ENCODE results near the gene LAT. TPM values are rescaled to one million over a fixed set of nuclear protein-coding genes. Genes with fewer than 3 reads are reported as not detected.
"Not testable (repeated sequence)": the region's sequence is repeated elsewhere in the genome, so short reads cannot be mapped to it uniquely, and the experiment has no call there.

LAT gene
- total RNA-seq, 1 donor from 2014 or later: 362 TPM

GRCh38 chr16:29004496-29005139, 19.8 kb downstream of the LAT start:
- intact Hi-C loops (cut with micrococcal nuclease): not testable (repeated sequence)

- intact Hi-C loops (cut with micrococcal nuclease): loop anchor here (1.0 to 2.0 kb wide), 2 partner anchors 17 to 34 kb away; partner anchors contain the start of gene SPNS1
Observed at GRCh38 chr16:29007730-29008593, 23.1 kb downstream of the LAT start.

DNA sequence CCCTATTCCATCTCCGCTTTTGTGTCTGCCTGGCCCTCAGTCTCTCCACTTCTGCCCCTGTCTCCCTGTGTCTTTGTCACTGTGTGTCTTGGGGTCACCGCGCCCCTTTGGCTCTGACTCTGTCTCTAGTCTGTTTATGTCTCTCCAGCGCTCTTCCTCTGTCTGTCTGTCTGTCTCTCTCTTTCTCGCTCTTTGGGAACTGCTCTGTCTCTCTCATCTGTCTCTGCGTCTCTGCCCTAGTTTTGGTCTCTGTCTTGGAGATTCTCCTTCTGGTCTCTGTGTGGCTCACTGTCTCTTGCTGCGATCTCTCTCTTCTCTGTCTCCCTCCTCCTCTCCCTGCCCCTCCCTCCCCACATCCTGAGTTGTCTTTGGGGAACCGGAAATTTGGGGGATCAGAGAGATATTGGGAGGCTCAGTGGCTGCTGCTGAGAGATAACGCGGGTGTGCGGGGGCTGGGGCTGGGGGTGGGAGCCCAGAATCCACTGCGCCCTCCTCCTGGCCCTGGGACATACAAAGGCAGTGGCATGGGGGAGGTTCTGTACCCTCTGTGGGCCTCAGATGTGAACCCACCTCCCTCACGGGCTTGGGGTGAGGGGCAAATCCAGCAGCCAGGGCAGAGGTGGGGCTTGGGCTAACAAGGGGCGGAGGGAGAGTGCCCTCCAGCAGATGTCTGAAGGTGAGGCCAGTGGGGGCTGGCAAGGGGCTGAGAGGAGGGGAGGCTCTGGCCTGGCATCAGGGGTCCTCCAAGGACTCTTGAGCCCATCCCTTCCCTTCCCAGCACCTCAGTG, 24.4 kb downstream of the LAT start:
- intact Hi-C loops (cut with micrococcal nuclease): loop anchor here (2.0 kb wide), 1 partner anchor 18 kb away; no protein-coding TSS in a partner anchor

DNA sequence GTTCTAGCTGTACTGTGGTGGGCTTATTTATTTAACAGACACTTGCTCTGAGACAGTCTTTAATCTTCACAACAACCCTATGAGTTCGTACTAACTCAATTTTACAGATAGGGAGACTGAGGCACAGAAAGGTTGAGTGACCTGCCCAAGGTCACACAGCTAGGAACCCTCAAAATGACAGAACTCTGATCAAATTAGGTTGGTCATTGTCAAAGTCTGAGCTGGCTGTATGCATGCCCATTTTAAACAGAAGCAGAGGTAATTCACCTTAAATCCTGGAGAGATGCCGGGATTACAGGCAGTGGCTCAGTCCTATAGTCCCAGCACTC, 24.9 kb downstream of the LAT start:
- intact Hi-C loops (cut with micrococcal nuclease): loop anchor here (2.0 kb wide), 1 partner anchor 19 kb away; no protein-coding TSS in a partner anchor

DNA sequence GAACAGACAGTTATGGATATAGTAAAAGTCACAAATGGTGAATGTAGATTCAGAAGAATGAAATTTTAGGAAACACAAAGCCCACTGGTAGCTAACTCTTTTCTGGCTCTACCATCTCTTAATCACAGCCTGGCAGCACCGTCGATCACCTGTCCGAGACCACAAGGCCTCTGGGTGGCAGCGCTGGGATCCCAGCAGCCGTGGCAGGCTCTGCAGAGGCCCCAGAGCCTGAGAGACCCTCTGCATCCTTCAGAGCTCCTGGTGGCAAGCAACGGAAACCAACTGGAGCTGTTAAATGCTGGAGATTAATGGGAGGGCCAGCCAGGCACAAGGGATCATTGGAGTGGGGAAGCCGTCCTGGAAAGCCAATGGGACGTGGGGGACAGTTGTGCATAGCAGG, 26.3 kb downstream of the LAT start:
- intact Hi-C loops (cut with micrococcal nuclease): no loop called here

- intact Hi-C loops (cut with micrococcal nuclease): no loop called here
Observed at GRCh38 chr16:29011851-29012250, 27.0 kb downstream of the LAT start.

DNA sequence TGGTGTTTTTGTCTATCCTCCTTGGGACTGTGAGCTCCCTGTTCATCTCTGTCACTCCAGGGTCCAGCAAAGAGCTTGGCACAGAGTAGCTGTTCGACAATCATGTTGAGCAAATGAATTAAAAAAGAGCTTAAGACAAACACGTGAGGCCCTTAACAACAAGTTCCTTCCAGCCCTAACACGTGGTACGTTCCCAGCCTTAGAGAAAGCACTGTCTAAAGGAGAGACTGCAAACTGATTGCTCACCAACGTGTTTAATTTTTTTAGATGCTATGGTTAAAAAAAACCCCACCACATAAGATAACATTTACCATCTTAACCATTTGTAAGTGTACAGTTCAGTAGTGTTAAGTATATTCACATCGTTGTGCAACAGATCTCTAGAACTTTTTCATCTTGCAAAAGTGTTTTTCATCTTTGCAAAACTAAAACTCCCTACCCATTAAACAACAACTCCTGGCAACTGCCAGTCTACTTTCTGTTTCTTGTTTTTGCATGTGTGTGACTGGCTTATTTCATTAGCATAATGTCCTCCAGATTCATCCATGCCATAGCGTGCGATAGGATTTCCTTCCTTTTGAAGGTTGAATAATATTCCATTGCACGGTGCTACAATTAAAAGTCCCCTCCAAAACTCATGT, 28.2 kb downstream of the LAT start:
- intact Hi-C loops (cut with micrococcal nuclease): no loop called here

DNA sequence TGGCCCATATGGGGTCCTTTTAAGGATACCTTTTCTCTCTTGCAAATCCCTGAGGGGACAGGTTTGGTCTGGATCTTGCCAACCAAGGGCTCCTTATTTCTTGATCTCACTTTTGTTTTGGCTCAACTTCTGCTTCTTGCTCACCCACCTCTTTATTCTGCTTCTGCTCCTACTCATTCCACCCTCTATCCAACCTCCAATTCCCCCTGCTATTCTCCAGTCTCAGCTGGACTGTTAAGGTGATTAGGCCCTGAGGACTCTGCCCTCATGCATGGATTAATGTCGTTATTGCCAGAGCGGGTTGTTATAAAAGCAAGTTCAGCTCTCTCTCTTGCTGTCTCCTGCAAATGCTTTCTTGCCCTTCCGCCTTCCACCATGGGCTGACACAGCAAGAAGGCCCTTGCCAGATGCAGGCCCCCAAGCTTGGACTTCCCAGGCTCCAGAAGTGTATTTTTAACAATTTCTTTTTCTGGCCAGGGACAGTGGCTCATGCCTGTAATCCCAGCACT, 29.8 kb downstream of the LAT start:
- intact Hi-C loops (cut with micrococcal nuclease): no loop called here

GRCh38 chr16:29022196-29022595, 37.3 kb downstream of the LAT start:
- intact Hi-C loops (cut with micrococcal nuclease): no loop called here

DNA sequence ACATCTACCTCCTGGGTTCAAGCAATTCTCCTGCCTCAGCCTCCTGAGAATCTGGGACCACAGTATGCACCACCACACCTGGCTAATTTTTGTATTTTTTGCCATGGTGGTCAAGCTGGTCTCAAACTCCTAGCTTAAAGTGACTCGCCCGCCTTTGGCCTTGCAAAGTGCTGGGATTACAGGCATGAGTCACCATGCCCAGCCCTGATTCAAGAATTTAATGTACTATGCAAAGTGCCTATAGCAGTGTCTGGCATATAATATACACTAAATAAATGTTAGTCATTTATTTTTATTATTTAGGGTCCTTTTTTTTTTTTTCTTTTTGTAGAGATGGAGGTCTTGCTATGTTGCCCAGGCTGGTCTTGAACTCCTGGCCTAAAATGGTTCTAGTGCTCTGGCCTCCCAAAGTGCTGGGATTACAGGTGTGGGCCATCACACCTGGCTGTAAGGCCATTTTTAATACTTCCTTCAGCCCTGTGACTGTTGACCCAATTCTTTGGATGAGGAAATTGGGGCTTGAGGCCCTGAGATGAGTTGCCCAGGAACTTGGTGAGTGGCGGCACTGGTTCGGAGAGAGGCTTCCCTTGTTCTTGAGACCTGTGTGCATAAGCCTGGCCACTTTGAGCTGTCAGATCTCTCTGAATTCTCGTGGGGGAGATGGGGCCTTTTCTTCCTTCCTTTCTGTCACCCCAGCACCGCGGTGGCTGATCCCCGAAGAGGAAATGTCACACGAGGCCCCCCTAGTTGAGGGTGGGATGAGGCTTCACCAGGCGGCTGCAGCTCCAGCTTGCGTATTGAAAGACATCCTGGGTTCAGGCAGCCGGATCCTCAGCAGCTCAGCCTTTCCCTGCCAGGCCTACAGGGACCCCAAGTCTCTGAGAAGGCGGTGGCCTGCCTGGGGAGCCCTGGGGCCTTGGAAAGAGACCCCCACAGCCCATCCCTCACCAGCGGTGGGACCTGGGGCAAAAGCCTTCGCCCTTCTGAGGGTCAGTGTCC, 38.7 kb downstream of the LAT start:
- intact Hi-C loops (cut with micrococcal nuclease): no loop called here

DNA sequence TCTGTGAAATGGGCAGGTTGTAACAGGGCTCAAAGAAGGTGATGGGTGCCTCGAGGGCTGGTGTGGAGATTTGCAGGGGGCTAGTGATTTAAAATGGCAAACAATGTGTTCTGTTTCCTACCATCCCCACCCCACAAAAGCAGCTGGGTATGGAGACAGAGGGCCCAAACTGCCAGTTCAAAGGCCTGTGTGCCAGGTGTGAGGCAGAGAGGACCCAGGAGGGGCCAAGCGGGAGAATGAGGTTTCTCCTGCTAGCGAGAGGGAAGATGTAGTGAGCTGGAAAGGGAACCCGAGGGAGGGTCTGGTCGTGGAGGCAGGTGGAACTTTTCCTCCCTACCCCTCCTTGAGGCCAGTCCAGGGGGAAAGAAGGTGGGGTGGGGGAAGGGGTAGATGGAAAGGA, 39.4 kb downstream of the LAT start:
- intact Hi-C loops (cut with micrococcal nuclease): no loop called here

DNA sequence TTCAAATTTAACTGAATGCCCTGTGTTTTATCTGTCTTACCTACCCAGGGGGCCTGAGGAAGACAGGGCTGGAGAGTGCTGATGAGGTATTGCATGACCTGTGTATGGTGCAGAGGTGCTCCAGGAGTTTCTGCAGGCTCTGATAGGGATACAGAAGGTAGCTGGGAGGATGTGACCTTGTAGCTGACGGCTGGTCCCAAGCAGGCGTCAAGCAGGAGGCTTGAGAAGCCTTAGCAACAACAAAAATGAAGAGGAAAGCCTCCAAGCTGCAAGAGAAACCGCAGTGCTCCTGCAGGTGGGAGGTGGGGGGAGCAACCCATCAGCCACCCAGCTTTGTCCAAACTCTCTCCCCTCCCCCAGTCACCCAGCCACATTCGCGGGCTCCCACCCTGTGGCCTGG, 40.4 kb downstream of the LAT start:
- intact Hi-C loops (cut with micrococcal nuclease): no loop called here

- intact Hi-C loops (cut with micrococcal nuclease): no loop called here
Observed at GRCh38 chr16:29025735-29026134, 40.9 kb downstream of the LAT start.

DNA sequence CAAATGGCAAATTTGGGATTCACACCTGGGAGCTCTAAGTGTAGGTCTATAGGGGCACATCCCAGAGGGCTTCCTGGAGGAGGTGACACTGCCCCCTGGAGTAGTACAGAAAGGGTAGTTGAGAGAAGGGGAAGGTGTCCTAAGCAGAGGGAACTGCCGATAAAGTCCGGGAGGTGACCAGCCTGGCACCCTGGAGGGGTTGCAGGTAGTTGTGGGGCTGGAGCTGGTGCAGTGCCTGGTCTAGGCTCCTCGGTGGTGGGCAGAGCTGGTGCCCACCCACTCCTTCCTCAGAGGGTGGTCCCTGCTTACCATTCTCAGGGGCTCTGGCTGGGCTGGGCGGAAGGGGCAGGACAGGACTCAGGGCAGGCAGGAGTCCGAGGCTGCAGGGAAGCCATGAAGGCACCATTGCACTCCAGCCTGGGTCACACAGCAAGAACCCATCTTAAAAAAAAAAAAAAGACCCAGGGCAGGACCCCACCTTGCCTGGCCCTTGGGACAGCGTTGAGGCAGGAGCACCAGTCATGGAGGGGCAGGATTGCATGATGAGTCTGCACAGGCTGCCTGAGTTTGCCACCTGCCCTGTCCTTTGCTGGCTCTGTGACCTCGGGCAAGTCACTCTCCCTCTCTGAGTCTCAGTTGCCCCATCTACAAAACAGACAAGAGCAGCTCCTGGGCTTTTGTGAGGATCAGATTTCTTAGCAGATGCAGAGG, 43.8 kb downstream of the LAT start:
- intact Hi-C loops (cut with micrococcal nuclease): no loop called here

- intact Hi-C loops (cut with micrococcal nuclease): no loop called here
Observed at GRCh38 chr16:29029168-29029994, 44.5 kb downstream of the LAT start.

- intact Hi-C loops (cut with micrococcal nuclease): no loop called here
Observed at GRCh38 chr16:29030086-29030840, 45.4 kb downstream of the LAT start.

Data from T-helper 1 cell treated with Interleukin-12 subunit alpha and Interleukin-12 subunit beta and Interleukin-4 antibody, amounts not matched to agents 30 ng/mL and 1 ng/mL, for 36 hours (primary cell).